Measurements from ENCODE around the gene ARCN1. TPM values are rescaled to one million over a fixed set of nuclear protein-coding genes. Genes with fewer than 3 reads are reported as not detected.

ARCN1 gene
- total RNA-seq, 1 donor, result 210 TPM

- DNase-seq (ENCODE audit: low read depth), result no peak
- TF ChIP-seq CTCF (IDR thresholded peaks at IDR 0.05; ENCODE audit: insufficient read depth, low read length), result no peak
- H3K4me3 ChIP-seq (ENCODE audit: low read depth, low read length), result no peak overlapping the region
Measured at GRCh38 chr11:118639899-118640298, 67.7 kb downstream of the ARCN1 start.

GRCh38 chr11:118640332-118641154 lies 68.3 kb downstream of the ARCN1 start:
- no peak overlapping the region for H3K4me3 ChIP-seq (ENCODE audit: low read depth, low read length)
- no peak for DNase-seq (ENCODE audit: low read depth)
- no peak for TF ChIP-seq CTCF (IDR thresholded peaks at IDR 0.05; ENCODE audit: insufficient read depth, low read length)

- no peak overlapping the region for H3K4me3 ChIP-seq (ENCODE audit: low read depth, low read length)
- no peak for TF ChIP-seq CTCF (IDR thresholded peaks at IDR 0.05; ENCODE audit: insufficient read depth, low read length)
- no peak for DNase-seq (ENCODE audit: low read depth)
Measured at GRCh38 chr11:118641397-118642019, 69.3 kb downstream of the ARCN1 start.

GRCh38 chr11:118643142-118643994 lies 71.2 kb downstream of the ARCN1 start:
- H3K4me3 ChIP-seq (ENCODE audit: low read depth, low read length), result no peak overlapping the region
- DNase-seq (ENCODE audit: low read depth), result no peak
- TF ChIP-seq CTCF (IDR thresholded peaks at IDR 0.05; ENCODE audit: insufficient read depth, low read length), result no peak

- H3K4me3 ChIP-seq (ENCODE audit: low read depth, low read length), result no peak overlapping the region
- no peak for DNase-seq (ENCODE audit: low read depth)
- no peak for TF ChIP-seq CTCF (IDR thresholded peaks at IDR 0.05; ENCODE audit: insufficient read depth, low read length)
Measured at GRCh38 chr11:118643995-118644345, 71.8 kb downstream of the ARCN1 start.

GRCh38 chr11:118644496-118644895 lies 72.3 kb downstream of the ARCN1 start:
- DNase-seq (ENCODE audit: low read depth), result no peak
- TF ChIP-seq CTCF (IDR thresholded peaks at IDR 0.05; ENCODE audit: insufficient read depth, low read length), result no peak
- no peak overlapping the region for H3K4me3 ChIP-seq (ENCODE audit: low read depth, low read length)

Measured in fibroblast of the aortic adventitia (primary cell).